Urothelium cell line (cell line): ENCODE measurements around the gene POGZ.
"Not testable (repeated sequence)": the region's sequence is repeated elsewhere in the genome, so short reads cannot be mapped to it uniquely, and the experiment has no call there.

ENCODE experiments used
- DNase-seq: peaks from one replicate; pipeline ENCODE4 v3.0.0; 2011; ENCODE audit warnings: low spot score, mixed read lengths
- FAIRE-seq: peaks from 2 replicates; lab custom pipeline; 2011; peaks lifted over from hg19 to GRCh38; lab: Jason Lieb, UNC

The POGZ gene

DNA sequence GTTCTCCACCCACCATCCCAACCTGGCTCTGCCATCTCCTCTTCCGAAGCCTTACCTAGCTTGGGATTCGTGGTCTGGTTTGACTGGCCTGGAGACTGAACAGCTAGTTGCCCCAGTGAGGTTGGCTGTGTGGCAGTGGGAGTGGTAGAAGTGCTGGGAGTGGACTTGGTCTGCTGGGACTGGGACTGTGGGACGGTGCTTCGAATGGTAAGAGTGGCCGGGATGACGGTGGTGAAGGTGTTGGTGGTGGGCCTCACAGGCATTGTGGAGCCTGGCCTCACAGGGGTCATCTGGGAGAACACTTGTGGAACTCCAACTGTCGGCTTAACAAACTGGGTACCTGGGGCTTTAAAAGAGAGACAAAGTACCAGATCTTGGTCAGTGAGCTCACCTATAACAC is 31.2 kb downstream of the POGZ start:
- DNase-seq (no peak), FAIRE-seq (no peak)

DNA sequence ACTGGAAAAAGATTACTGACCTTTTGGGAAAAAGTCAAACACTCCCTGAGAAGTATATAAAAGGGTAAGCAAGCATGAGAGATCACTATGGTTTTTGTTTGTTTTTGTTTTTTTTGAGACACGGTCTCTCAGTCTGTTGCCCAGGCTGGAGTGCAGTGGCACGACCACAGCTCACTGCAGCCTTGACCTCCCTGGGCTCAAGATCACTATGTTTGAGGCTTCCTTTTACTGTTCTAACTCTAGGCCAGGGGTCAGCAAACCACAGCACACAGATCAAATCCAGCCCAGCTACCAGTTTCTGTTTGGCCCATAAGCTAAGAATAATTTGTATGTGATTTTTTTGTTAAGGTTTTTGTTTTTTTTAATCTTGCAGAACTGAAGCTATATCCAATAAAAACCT is 34.2 kb downstream of the POGZ start:
- FAIRE-seq (no peak), DNase-seq (no peak)

DNA sequence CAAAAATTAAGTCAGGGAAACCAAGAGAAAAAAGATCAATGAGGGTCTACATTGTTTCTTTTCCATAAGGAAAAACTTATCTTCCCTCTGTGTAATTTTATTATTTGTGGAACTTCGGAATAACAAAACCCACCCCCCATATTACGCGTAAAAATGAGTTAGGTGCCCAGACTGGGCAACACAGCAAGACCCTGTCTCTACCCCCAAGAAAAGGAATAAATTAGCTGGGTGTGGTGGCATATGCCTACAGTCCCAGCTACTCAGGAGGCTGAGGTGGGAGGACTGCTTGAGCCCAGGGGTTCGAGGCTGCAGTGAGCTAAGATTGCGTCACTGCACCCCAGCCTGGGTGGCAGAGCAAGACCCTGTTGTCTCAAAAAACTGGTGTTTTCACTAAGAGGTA is 39.5 kb downstream of the POGZ start:
- no peak for DNase-seq
- no peak for FAIRE-seq

DNA sequence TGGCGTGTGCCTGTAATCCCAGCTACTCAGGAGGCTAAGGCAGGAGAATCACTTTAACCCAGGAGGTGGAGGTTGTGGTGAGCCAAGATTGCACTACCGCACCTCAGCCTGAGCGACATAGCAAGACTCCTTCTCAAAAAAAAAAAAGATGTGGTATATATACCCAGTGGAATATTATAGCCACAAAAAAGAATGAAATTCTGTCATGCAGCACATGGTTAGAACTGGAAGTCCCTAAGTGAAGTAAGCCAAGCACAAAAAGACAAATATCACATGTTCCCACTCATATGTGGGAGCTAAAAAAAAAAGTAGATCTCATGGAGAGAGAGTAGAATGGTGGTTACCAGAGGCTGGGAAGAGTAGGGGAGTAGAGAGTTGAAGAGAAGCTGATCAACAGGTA is 41.2 kb downstream of the POGZ start:
- FAIRE-seq: no peak
- no peak for DNase-seq

DNA sequence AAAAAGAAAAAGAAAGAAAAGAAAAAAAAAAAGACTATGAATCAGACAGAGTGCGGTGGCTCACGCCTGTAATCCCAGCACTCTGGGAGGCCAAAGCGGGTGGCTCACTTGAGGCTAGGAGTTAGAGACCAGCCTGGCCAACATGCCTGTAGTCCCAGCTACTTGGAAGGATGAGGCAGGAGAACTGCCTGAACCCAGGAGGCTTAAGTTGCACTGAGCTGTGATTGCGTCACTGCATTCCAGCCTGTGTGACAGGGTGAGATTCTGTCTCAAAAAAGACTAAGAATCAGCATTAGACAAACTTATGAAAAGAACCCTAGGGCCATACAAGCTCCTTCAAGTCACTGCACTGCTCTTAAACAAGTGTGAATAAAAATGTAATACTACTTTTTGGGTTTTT is 43.1 kb downstream of the POGZ start:
- FAIRE-seq (no peak), DNase-seq (no peak)

DNA sequence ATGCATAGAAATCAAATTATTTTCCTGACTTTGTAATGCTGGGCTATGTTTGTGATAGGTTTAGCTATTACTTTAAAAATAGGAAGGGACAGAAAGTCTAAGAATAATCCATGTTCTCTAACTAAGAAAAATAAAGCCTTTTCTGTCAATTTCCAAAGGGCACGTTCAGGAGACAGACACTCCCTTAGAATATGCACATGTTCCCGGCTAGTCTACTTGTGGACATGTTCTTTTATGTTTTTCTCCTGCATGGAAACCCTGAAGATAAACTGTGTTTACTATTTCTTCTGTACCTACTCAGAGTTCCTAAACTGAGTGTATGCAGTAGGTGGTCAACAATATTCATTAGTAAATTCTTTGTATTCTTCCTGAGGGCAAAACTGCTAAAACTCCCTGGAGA is 47.4 kb downstream of the POGZ start:
- no peak for FAIRE-seq
- DNase-seq: no peak

DNA sequence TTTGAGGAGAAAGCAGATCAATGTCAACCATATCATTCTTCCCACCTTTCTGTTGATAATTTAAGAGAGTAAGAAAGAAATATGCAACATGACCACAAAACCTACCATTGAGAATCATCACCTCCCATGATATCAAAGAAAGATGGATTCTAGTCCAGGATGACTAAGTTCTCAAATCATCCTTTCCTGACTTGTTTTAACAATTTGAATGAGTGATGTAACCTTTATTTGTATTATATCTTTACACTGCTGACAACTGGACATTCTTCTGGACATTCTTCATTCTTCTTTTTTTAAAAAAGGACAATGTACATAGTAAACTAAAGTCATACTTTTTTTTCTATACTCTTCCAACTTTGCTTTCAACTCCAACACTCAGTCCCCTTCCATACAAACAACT is 50.4 kb downstream of the POGZ start:
- FAIRE-seq (no peak), DNase-seq (no peak)

DNA sequence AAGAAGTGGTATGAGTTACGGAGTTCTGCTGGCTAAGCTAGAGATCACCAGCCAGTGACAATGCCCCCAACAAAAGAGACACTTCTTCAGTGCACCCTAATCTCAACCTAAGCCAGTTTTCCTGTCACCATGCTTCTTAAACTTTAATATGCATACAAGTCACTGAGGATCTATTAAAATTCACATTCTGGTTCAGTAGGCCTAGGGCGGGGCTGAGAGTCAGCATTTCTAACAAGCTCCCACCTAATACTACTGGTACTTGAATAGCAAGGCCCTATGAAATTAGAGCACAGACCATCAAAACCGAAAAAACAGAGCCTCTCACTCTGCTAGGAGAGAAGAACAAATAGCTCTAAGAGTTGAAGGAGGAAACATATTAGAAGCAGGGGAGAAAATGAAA is 52.0 kb downstream of the POGZ start:
- FAIRE-seq: no peak
- DNase-seq: no peak

DNA sequence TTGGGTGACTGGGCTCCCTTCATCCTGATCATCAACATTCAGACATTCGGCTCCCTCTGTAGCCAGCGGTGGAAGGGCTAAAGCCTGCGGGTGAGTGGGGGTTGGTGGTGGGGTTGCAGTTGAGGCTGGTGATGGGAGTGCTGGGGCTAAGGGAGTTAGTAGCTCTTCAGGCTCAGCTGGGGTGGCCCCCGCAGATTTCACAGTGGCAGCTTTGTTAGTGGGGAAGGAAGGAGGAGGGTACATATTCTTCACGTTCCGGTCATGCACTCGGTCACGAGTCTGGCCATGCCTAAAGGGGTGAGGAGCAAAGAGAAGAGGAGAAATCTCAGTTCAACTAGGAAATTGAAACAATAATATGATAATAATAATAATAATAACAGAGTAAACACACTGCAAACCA is 53.1 kb downstream of the POGZ start:
- no peak for FAIRE-seq
- no peak for DNase-seq

DNA sequence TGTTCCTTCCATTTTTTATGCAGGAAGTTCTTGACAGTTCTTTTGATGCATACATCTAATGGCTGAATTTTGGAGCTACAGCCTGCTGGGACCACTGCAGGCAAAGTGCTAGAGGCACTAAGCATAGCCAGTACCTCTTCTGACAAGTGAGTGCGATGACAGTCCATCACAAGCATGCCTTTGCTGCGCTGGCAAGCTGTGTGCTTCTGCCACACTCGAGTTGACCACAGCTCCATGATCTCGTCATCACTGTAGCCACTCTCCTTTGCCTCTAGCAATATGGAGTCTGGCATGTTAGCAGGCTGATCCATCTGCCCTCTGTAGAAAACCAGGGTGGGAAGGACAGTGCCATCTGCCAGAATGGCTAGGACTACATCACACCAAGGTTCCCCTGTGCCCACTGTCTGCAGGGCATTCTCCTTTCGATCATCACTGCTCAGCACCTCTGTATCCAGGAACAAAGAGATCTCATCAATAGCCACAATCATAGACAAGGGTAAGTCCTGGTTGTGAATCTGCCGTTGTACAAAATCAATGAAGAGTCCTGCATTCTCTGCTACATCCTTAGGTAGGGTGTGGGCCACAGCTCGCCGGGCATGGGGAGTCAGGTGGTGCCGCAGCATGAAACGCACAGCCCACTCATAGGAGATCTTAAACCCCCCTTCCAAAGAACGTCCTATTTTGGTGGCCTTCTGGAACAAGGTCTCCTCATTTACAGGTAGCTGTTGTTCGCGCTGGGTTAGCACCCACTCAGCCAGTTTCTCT is 53.9 kb downstream of the POGZ start:
- DNase-seq: no peak
- FAIRE-seq: no peak

DNA sequence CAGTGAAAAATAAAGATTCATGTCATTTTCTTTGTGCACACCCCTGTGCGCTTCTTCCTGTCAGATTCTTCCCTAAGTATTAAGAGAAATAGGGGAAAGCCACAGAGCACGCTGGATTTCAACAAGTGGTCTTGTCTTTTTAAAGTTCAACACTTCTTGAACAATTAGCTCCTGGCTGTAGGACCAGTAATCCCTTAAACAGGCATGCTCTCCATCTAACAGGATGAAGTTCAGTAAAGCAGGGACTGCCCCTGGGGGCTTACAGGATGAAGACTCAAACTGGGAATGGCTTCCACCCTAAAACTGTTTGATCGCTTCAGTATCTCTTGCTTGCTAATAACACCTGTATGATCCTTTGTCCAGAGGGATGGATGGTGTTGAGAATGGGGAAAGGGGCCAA is 55.7 kb downstream of the POGZ start:
- DNase-seq (no peak), FAIRE-seq (no peak)

DNA sequence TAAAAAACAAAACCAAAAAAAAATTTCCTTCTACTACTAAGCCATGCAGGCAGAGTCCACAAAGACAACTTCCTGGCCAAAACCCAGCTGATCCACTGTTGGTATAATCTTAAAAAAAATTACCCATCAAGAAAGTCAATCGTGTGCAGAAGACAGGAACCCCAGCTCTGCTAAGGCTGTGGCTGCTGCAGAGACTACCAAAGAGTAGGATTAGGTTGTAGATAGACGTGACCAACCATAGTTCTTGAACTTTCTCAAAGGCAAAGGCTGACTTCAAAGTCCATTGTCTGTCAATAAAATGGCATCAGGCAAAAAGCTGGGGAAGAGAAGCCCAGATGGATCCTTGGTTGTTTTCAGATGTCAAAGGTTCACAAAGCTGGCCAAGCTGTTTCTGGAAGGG is 56.5 kb downstream of the POGZ start:
- DNase-seq (no peak), FAIRE-seq (no peak)

DNA sequence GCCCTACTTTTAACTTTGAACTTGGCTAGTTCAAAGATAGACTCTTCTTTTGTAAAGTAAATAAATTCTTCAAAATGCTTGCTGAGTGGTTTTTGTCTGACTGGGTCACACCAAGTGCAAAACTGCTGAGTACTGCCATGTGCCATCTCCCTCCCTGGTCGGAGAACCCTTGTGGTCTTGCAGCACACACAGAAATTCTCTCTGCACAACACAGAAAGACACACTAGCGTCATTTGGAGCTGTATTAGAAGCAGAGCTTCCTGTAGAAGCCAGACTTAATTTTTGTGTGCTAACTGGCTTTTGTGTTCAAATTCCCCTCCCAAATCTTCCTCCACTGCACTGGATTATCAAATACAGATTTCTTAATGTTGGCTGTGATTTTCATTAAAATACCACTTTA is 57.4 kb downstream of the POGZ start:
- no peak for FAIRE-seq

DNA sequence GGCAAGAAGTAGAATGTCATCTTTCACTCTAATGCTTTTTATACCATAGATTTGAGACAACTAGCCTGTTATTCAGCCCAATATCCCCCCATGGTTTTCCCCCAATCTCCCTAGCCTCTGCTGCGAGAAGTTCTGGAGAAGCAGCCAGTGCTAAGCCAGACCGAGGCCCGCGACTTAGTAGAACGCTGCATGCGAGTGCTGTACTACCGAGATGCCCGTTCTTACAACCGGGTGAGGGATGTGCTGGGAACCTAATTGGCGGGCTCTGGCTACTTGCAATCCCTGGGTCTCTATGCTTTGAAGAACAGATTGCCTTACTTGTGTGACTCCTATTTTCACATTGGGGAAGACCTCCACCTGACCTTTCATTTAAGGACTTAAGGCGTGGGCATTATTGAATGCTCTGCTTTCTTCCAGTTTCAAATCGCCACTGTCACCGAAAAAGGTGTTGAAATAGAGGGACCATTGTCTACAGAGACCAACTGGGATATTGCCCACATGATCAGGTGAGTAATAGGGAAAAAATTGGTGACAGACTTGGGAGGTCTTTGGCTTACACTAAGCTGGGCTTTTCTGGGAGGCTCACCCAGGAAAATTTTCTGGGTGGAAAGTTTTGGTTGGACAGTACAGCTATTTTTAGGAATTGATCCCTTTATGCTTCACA is 58.0 kb downstream of the POGZ start:
- no peak for FAIRE-seq
- no peak for DNase-seq

More for the DNA sequence above, 57.4 kb downstream of the POGZ start:
- DNase-seq: no peak

DNA sequence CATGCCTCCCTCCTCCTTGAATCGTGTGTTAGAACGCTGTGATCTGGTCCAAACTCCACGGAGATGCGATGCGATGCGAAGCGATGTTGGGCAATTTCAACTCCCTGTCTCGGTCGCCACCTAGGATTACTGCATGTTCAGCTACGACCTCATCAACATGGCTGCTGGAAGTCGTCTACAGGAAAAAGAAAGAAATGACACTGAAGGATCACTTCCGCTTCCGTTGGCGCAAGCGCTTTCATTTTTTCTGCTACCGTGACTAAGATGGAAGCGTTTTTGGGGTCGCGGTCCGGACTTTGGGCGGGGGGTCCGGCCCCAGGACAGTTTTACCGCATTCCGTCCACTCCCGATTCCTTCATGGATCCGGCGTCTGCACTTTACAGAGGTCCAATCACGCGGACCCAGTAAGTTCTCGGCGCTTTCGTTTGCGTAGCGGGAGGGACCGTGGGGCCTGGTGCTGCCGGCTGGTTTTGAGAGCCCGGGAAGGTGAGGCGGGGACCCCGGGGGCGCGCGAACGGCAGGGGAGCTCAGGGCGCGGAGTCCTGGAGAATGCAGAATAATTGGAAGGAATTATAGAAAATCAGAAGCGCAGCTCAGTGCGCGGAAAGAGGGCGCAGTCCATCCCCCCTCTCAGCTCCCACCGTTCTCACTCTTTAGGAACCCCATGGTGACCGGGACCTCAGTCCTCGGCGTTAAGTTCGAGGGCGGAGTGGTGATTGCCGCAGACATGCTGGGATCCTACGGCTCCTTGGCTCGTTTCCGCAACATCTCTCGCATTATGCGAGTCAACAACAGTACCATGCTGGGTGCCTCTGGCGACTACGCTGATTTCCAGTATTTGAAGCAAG is 59.7 kb downstream of the POGZ start, which contains the start of gene PSMB4:
TSS of gene PSMB4 (plus strand) at position 250 of the 848 bp plus-strand sequence. CDS start at position 265, 15 bp downstream.
- DNase-seq (peak; percentile 86), FAIRE-seq (peak; percentile 70)

DNA sequence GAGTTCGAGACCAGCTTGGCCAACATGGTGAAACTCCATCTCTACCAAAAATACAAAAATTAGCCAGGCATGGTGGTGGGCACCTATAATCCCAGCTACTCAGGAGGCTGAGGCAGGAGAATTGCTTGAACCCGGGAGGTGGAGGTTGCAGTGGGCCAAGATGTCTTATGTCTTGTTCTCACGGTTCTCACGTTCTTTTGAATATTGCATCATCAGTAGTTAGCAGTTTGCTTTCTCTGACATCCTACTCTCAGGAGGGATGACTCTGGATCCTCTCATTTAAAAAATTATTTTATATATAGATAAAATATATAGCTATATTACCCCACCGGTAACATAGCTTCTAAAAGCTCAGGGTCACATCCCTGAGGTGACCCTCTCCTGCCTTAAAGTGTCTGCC is 63.0 kb downstream of the POGZ start:
- not testable (repeated sequence) for FAIRE-seq, DNase-seq

DNA sequence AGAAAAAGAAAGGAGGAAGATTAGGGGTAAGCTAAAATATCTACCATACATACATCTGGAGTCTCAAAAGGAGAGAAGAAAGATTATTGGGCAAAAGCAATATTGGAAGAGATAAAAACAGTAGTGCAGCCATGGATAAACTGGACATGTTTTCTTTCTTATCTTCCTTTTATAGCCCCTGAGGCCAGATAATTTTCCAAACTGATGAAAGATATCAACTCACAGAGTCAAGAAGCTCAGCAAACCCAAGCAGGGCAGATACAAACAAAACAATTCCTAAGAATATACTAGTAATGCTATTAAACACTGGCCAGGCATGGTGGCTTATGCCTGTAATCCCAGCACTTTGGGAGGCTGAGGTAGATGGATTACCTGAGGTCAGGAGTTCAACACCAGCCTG is 65.7 kb downstream of the POGZ start:
- DNase-seq (no peak), FAIRE-seq (no peak)

DNA sequence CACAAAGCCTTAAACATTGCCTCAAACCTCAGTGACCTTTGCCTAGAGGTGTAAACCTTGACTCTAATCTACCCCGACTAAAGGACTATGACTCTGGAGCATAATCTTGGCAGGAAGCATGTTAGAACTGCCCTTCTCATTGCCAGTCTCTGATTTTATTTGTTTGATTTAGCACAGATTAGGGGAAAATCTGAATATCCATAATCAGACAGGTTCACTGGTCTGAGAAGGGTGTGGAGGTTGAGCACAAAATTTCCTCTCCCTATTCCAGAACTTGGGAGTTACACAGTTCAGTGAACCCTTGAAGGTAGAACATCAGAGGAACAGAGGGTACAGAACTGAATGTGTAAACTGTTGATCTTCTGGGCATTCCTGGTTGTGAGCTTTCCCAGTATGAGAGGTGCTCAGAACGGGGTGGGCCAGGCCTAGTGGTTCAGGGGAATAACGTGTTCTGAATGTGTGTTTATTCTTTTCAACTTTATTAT is 68.2 kb downstream of the POGZ start:
- no peak for FAIRE-seq

DNA sequence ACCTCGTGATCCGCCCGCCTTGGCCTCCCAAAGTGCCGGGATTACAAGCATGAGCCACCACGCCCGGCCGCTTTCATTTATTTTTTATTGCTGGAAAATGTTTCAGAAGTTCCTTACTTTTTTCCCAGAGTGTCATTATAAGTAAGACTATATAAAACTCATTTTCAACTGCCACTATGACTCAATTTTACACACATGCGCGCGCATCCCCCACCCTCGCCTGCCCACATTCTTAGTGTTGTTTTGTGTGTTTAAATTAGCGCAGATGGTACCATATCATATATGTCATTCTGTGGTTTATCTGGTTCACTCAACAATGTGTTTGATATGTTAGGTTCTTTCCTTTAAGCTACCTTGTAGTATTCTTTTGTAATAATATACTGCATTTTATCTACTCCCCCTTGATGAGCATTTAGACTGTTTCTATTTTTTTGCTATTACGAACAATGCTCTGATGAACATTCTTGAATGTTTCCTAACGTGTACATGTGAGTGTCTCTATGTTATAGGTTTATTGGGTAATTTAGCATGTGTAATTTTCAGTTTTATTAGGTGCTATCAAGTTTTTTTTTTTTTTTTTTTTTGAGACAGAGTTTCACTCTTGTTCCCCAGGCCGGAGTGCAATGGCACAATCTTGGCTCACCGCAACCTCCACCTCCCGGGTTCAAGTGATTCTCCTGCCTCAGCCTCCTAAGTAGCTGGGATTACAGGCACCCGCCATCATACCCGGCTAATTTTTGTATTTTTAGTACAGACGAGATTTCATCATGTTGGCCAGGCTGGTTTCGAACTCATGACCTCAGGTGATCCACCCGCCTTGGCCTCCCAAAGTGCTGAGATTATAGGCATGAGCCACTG is 68.8 kb downstream of the POGZ start:
- not testable (repeated sequence) for DNase-seq, FAIRE-seq

More for the DNA sequence above, 68.2 kb downstream of the POGZ start:
- DNase-seq: no peak

DNA sequence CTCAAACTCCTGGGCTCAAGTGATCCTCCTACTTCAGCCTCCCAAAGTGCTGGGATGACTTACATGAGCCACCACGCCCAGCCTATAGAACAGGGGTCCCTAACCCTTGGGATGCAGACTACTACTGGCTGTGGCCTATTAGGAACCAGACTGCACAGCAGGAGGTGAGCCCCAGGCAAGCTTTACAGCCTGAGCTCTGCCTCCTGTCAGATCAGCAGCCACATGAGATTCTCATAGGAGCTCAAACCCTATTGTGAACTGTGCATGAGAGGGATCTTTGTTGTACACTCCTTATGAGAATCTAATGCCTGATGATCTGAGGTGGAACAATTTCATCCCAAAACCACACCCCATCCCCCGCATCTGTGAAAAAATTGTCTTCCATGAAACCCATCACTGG is 73.3 kb downstream of the POGZ start:
- FAIRE-seq (no peak), DNase-seq (no peak)
